ENCODE results near the gene ATP6V0A4.

DNA sequence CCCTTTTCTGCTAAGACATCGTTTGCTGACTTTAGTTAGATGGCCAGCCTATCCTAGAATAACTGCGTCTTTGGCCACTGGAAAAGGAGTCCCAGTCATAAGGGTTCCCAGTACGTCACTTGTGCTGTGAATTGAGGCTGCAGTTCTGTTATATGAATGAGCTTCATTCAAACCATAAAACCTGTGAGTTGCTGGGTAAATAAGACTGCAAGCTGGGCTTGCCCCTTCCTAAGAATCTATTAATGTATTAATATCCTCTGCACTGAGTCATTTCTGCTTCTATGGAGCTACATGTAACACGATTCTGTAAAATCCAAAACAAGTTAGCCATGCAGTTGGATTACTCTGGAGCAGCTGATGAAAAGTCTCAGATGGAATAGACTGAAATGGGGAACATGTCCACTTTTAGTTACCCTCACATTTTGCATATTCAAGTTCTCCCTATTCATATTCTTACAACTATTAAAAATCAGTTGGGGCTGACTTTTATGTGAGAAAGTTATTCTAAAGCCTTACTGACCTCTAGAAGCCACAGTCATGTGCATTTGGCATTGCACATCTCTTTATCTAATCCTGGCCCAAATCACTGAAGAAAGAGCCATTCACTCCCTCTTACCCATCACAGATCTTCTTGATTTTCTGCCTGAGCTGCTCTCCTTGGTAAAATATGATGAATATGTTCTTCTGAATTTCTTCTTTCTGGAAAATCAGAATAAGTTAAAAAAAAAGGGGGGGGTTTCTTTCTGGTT is 42.0 kb downstream of the ATP6V0A4 start:
- TF ChIP-seq, protein P1, sequence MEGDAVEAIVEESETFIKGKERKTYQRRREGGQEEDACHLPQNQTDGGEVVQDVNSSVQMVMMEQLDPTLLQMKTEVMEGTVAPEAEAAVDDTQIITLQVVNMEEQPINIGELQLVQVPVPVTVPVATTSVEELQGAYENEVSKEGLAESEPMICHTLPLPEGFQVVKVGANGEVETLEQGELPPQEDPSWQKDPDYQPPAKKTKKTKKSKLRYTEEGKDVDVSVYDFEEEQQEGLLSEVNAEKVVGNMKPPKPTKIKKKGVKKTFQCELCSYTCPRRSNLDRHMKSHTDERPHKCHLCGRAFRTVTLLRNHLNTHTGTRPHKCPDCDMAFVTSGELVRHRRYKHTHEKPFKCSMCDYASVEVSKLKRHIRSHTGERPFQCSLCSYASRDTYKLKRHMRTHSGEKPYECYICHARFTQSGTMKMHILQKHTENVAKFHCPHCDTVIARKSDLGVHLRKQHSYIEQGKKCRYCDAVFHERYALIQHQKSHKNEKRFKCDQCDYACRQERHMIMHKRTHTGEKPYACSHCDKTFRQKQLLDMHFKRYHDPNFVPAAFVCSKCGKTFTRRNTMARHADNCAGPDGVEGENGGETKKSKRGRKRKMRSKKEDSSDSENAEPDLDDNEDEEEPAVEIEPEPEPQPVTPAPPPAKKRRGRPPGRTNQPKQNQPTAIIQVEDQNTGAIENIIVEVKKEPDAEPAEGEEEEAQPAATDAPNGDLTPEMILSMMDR (IDR thresholded peaks at IDR 0.05): no peak
- TF ChIP-seq POLR2AphosphoS5 (IDR thresholded peaks at IDR 0.05): no peak
